ENCODE measurements around the gene TEAD4. TPM values are rescaled to one million over a fixed set of nuclear protein-coding genes. Genes with fewer than 3 reads are reported as not detected.

TEAD4 gene
- total RNA-seq, 1 experiment from 2014 or later = 43.2 TPM

- H3K27ac ChIP-seq (ENCODE audit: low read depth, low read length) = no peak overlapping the region
- H3K9ac ChIP-seq (ENCODE audit: low read length) = no peak overlapping the region
- no peak for DNase-seq (ENCODE audit: low read depth, low spot score)
- POLR2A ChIA-PET = no interaction called here
- no peaks in the 10 kb centered on the region for H3K79me2 ChIP-seq (ENCODE audit: insufficient read depth, low read length)
- ATAC-seq = no peak
- H3K36me3 ChIP-seq (ENCODE audit: control insufficient read depth in 1 of 2, insufficient read depth in 2 of 2, low read length in 2 of 2) = no peaks in the 10 kb centered on the region
- H3K27me3 ChIP-seq (ENCODE audit: insufficient read depth, low read length) = no peaks in the 10 kb centered on the region
- BruUV-seq (replicated peaks) = no TSS peak
- no peak overlapping the region for H3K4me2 ChIP-seq (ENCODE audit: low read length)
- H3K9me3 ChIP-seq (ENCODE audit: control insufficient read depth in 1 of 2, insufficient read depth in 1 of 2, low read depth in 1 of 2, low read length in 2 of 2) = no peaks in the 10 kb centered on the region
- peaks cover 0 to 8% of the 10 kb centered on the region in 2 experiments; a peak in 1 of 4 replicates for H3K4me1 ChIP-seq (ENCODE audit: control insufficient read depth in 1 of 2, insufficient read depth in 2 of 2, low read length in 2 of 2)
- RAD21 ChIA-PET (ENCODE audit: low non-redundant PET in 1 of 2, low total read pairs in 2 of 2, uncharacterized antibody in 2 of 2, unreplicated experiment in 2 of 2) = no interaction called here
- no peaks in the 10 kb centered on the region for H3K9me2 ChIP-seq (ENCODE audit: insufficient read depth)
- TF ChIP-seq EZH2 (IDR thresholded peaks at IDR 0.05) (no peak), SP1 (IDR thresholded peaks at IDR 0.05; ENCODE audit: low read depth) (no peak), MAX (IDR thresholded peaks at IDR 0.05) (no peak)
- H2AFZ ChIP-seq (ENCODE audit: low read depth, low read length, poor library complexity, severe bottlenecking) = no peak overlapping the region
- intact Hi-C loops (cut with micrococcal nuclease) = no loop called here
- no peaks in the 10 kb centered on the region for H4K20me1 ChIP-seq (ENCODE audit: insufficient read depth)
- CTCF ChIA-PET = no interaction called here
- H3K4me3 ChIP-seq (replicated peaks in 1 of 2; ENCODE audit: low read depth in 1 of 2, low read length in 2 of 2) = no peak overlapping the region
These were observed 125.5 kb downstream of the TEAD4 start for GRCh38 chr12:3084742-3085141.

DNA sequence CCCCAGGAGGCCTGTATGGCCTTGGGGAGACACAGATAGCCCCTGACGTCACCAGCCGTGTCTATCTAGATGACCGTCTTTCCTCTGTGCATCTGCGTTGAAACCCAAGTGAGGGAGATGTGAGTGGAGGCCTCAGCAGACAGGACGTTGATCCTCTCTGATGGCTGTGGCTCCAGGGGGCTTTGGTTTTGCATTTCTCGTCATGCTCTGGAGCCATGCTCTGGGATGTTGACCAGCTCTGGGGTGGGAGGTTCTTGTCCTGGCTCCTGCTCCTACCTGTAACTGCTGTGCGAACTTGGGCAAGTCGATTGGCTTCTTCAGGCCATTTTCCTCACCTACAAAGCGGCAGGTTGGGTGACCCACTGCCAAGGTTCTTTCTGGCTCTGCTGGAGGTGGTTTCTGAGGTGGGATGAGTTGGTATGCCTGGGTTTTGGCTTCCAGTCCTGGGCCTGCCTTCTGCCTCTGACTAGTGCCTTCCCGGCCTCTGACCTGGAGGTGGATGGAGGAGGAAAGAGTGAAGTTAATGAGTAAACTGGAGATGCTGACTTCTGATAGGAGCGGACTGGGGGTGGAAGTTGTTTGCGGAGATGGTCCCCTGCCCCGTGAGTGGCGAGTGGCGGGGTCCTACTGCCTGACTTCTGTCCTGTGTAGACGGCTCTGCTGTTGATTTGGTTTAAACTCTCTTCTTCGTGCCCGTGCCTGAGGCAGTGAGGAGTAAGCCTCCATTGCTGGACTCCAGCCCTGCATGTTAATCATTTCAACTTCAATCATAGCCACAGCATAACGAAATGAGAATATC lies 126.3 kb downstream of the TEAD4 start:
- RAD21 ChIA-PET (ENCODE audit: low non-redundant PET in 1 of 2, low total read pairs in 2 of 2, uncharacterized antibody in 2 of 2, unreplicated experiment in 2 of 2) = no interaction called here
- TF ChIP-seq ZNF274 (IDR thresholded peaks at IDR 0.05; ENCODE audit: low read depth, low read length) (no peak), MAX (IDR thresholded peaks at IDR 0.05) (no peak), SP1 (IDR thresholded peaks at IDR 0.05; ENCODE audit: low read depth) (no peak), YY1 (IDR thresholded peaks at IDR 0.05; ENCODE audit: extremely low read depth, insufficient replicate concordance, low read depth, low read length) (no peak)
- TF ChIP-seq, protein P1, sequence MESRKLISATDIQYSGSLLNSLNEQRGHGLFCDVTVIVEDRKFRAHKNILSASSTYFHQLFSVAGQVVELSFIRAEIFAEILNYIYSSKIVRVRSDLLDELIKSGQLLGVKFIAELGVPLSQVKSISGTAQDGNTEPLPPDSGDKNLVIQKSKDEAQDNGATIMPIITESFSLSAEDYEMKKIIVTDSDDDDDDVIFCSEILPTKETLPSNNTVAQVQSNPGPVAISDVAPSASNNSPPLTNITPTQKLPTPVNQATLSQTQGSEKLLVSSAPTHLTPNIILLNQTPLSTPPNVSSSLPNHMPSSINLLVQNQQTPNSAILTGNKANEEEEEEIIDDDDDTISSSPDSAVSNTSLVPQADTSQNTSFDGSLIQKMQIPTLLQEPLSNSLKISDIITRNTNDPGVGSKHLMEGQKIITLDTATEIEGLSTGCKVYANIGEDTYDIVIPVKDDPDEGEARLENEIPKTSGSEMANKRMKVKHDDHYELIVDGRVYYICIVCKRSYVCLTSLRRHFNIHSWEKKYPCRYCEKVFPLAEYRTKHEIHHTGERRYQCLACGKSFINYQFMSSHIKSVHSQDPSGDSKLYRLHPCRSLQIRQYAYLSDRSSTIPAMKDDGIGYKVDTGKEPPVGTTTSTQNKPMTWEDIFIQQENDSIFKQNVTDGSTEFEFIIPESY (IDR thresholded peaks at IDR 0.05; ENCODE audit: extremely low read depth, insufficient replicate concordance, low read length) = no peak
- Histone ChIP-seq H3K79me2 (ENCODE audit: insufficient read depth, low read length) (no peaks in the 10 kb centered on the region), H3K27ac (ENCODE audit: low read depth, low read length) (no peak overlapping the region), H3K9me3 (ENCODE audit: control insufficient read depth in 1 of 2, insufficient read depth in 1 of 2, low read depth in 1 of 2, low read length in 2 of 2) (no peaks in the 10 kb centered on the region), H3K4me1 (ENCODE audit: control insufficient read depth in 1 of 2, insufficient read depth in 2 of 2, low read length in 2 of 2) (peaks cover 0 to 8% of the 10 kb centered on the region in 2 experiments; a peak in 1 of 4 replicates), H2AFZ (ENCODE audit: low read depth, low read length, poor library complexity, severe bottlenecking) (no peak overlapping the region), H4K20me1 (ENCODE audit: insufficient read depth) (no peaks in the 10 kb centered on the region), H3K4me2 (ENCODE audit: low read length) (no peak overlapping the region), H3K36me3 (ENCODE audit: control insufficient read depth in 1 of 2, insufficient read depth in 2 of 2, low read length in 2 of 2) (no peaks in the 10 kb centered on the region), H3K9ac (ENCODE audit: low read length) (no peak overlapping the region), H3K9me2 (ENCODE audit: insufficient read depth) (no peaks in the 10 kb centered on the region), H3K4me3 (replicated peaks in 1 of 2; ENCODE audit: low read depth in 1 of 2, low read length in 2 of 2) (no peak overlapping the region), H3K27me3 (ENCODE audit: insufficient read depth, low read length) (no peaks in the 10 kb centered on the region)
- ATAC-seq (no peak), DNase-seq (ENCODE audit: low read depth, low spot score) (no peak)
- intact Hi-C loops (cut with micrococcal nuclease) = no loop called here
- POLR2A ChIA-PET = no interaction called here
- CTCF ChIA-PET = no interaction called here
- BruUV-seq (replicated peaks) = no TSS peak
